CD14-positive monocyte (primary cell): ENCODE results near the gene PLK1. TPM values are rescaled to one million over a fixed set of nuclear protein-coding genes. Genes with fewer than 3 reads are reported as not detected.

Source experiments
- DNase-seq, 3 donors: peaks; one replicate each; pipeline ENCODE4 v3.0.0-alpha.2; 2011 to 2022
- H2AFZ ChIP-seq: 2 replicates; pipeline ENCODE4 v1.6.0; 2012; ENCODE audit warnings: mild to moderate bottlenecking, low read depth, low read length, inconsistent platforms; ENCODE audit not compliant: insufficient read depth, poor library complexity, severe bottlenecking
- H3K27ac ChIP-seq, 2 donors: 1 replicate in 1 of 2; 2 replicates in 1 of 2; pipeline ENCODE4 v1.5.1; 2012 to 2013; ENCODE audit warnings: low read length in 2 of 2, control low read depth in 1 of 2, inconsistent platforms in 1 of 2, low read depth in 1 of 2, mild to moderate bottlenecking in 1 of 2
- H3K27me3 ChIP-seq, 2 donors: one replicate each; pipeline versions ENCODE4 v1.6.0 to v1.6.1; 2011 to 2013; ENCODE audit warnings: low read length in 2 of 2; ENCODE audit not compliant: control insufficient read depth in 2 of 2, insufficient read depth in 2 of 2
- H3K36me3 ChIP-seq, 2 donors: replicated peaks in 1 of 2; 1 replicate in 1 of 2; 2 replicates in 1 of 2; pipeline versions ENCODE4 v1.5.1 to v1.6.1; 2012 to 2013; ENCODE audit warnings: low read length in 2 of 2, control low read depth in 1 of 2, inconsistent platforms in 1 of 2, mild to moderate bottlenecking in 1 of 2; ENCODE audit not compliant: insufficient read depth in 2 of 2, control insufficient read depth in 1 of 2
- H3K4me1 ChIP-seq, 2 donors: 1 replicate in 1 of 2; 2 replicates in 1 of 2; pipeline versions ENCODE4 v1.5.1 to v1.6.1; 2012 to 2013; ENCODE audit warnings: low read length in 2 of 2, control low read depth in 1 of 2, inconsistent platforms in 1 of 2, mild to moderate bottlenecking in 1 of 2, moderate library complexity in 1 of 2; ENCODE audit not compliant: insufficient read depth in 2 of 2, control insufficient read depth in 1 of 2
- H3K4me2 ChIP-seq: replicated peaks from 2 replicates; pipeline ENCODE3; 2012; ENCODE audit warnings: low read length, moderate library complexity, mild to moderate bottlenecking; ENCODE audit not compliant: poor library complexity, severe bottlenecking; ENCODE audit errors: extremely low read depth
- H3K4me3 ChIP-seq, 3 experiments: fragments of 200-600 bp in 1 of 3; sonication (generic) in 1 of 3; replicated peaks in 1 of 3; 1 replicate in 2 of 3; 2 replicates in 1 of 3; pipeline ENCODE4 v1.5.1; 2011 to 2013; ENCODE audit warnings: low read length in 3 of 3, mild to moderate bottlenecking in 3 of 3, control low read depth in 2 of 3, low read depth in 2 of 3, inconsistent platforms in 1 of 3, moderate library complexity in 1 of 3
- H3K79me2 ChIP-seq: 2 replicates; pipeline ENCODE4 v1.6.0; 2012; ENCODE audit warnings: mild to moderate bottlenecking, control low read depth, inconsistent platforms, low read length, moderate library complexity; ENCODE audit not compliant: insufficient read depth
- H3K9ac ChIP-seq: 2 replicates; pipeline ENCODE4 v1.6.0; 2017; ENCODE audit warnings: low read length, mild to moderate bottlenecking; ENCODE audit not compliant: insufficient read depth, poor library complexity, severe bottlenecking
- H3K9me3 ChIP-seq, 2 donors: replicated peaks in 1 of 2; 1 replicate in 1 of 2; 2 replicates in 1 of 2; pipeline versions ENCODE4 v1.5.1 to v1.6.1; 2012 to 2013; ENCODE audit warnings: low read length in 2 of 2, control low read depth in 1 of 2; ENCODE audit not compliant: control insufficient read depth in 1 of 2, insufficient read depth in 1 of 2
- H4K20me1 ChIP-seq: 2 replicates; pipeline ENCODE4 v1.6.0; 2012; ENCODE audit warnings: mild to moderate bottlenecking, low read length, control low read depth, moderate library complexity; ENCODE audit not compliant: insufficient read depth
- H3K27ac Mint-ChIP-seq, 7 donors: one replicate each; pipeline ENCODE4 v1.8.0; 2020; ENCODE audit warnings: mild to moderate bottlenecking in 7 of 7, mixed read lengths in 7 of 7, moderate library complexity in 6 of 7, inconsistent platforms in 2 of 7
- H3K27me3 Mint-ChIP-seq, 3 donors: one replicate each; pipeline ENCODE4 v1.8.0; 2021 to 2022; ENCODE audit warnings: low read depth in 3 of 3, mild to moderate bottlenecking in 3 of 3, mixed read lengths in 3 of 3, moderate library complexity in 3 of 3, inconsistent platforms in 1 of 3
- H3K36me3 Mint-ChIP-seq, 2 donors: one replicate each; pipeline ENCODE4 v1.8.0; 2020; ENCODE audit warnings: mixed read lengths in 2 of 2, inconsistent platforms in 1 of 2, mild to moderate bottlenecking in 1 of 2
- H3K4me1 Mint-ChIP-seq: one replicate; pipeline ENCODE4 v1.8.0; 2020; ENCODE audit warnings: mild to moderate bottlenecking, mixed read lengths
- H3K4me3 Mint-ChIP-seq, 2 donors: one replicate each; pipeline ENCODE4 v1.8.0; 2020; ENCODE audit warnings: mild to moderate bottlenecking in 2 of 2, mixed read lengths in 2 of 2, moderate library complexity in 1 of 2
- H3K9me3 Mint-ChIP-seq, 7 donors: one replicate each; pipeline ENCODE4 v1.8.0; 2020 to 2022; ENCODE audit warnings: mixed read lengths in 7 of 7, mild to moderate bottlenecking in 6 of 7, moderate library complexity in 6 of 7, inconsistent platforms in 2 of 7
- WGBS: methylation state at CpG from one replicate; pipeline ENCODE4 v1.1.5; 2013; ENCODE audit warnings: missing lambda C conversion rate; ENCODE audit not compliant: insufficient coverage; 5-methylcytosine and 5-hydroxymethylcytosine counted together
- intact Hi-C, 2 donors: fragments of 100-400 bp; cut with micrococcal nuclease; formaldehyde crosslinking; loops; one replicate each; pipeline versions ENCODE4 v1.15.0 to v1.15.1; 2023
- polyA plus RNA-seq, 3 donors: library from polyadenylated mRNA; depleted of rRNA in 1 of 3; unstranded in 2 of 3; stranded (reverse) in 1 of 3; fragments of 300-500 nt in 2 of 3; fragments of >200 nt in 1 of 3; fragmentation: Illumina TruSeq in 2 of 3; gene quantifications; 1 replicate in 2 of 3; 2 replicates in 1 of 3; pipeline ENCODE4 v1.2.3, GENCODE V29; 2012 to 2021
- TF ChIP-seq, protein P1 (sequence below): fragments of 200-600 bp; IDR thresholded peaks from one replicate; pipeline ENCODE4 v1.8.0; 2022; ENCODE audit warnings: antibody characterized with exemption, mild to moderate bottlenecking

Gene PLK1
- polyA plus RNA-seq, 3 donors = 3.5 TPM; not detected in 2

DNA sequence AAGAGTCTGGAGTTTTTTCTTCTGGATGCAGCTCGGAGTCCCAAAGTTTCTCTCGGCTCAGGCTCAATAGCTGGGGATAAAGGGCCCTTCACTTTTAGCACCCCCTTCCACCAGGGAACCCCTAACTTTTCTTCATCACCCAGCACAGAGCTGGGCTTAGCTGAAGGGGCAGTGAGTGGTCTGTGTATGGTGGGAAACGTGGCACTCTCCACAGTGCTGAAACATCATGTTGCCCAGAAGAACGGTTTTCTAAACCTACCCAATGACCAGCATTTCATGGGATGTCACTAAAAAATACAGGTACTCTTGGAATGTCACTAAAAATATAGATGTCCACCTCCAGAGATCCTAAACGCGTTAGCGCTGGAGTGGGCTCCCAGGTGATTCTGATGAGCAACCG is 22.4 kb downstream of the PLK1 start:
- intact Hi-C loops = no loop called here
- Histone ChIP-seq H3K4me1 (no peaks in the 10 kb centered on the region), H3K36me3 (no peaks in the 10 kb centered on the region), H3K27ac (no peak overlapping the region), H3K9ac (no peak overlapping the region), H2AFZ (no peak overlapping the region), H3K79me2 (no peaks in the 10 kb centered on the region), H3K4me2 (no peak overlapping the region), H3K4me3 (no peak overlapping the region), H3K9me3 (peaks cover 3 to 5% of the 10 kb centered on the region in 2 donors), H3K27me3 (no peaks in the 10 kb centered on the region), H4K20me1 (no peaks in the 10 kb centered on the region)
- Mint-ChIP-seq H3K27ac (no peak overlapping the region), H3K4me1 (no peaks in the 10 kb centered on the region), H3K27me3 (peaks cover 3 to 13% (median 4%) of the 10 kb centered on the region in 3 donors), H3K9me3 (peaks cover 3 to 10% (median 8%) of the 10 kb centered on the region in 7 donors), H3K36me3 (no peaks in the 10 kb centered on the region), H3K4me3 (no peak overlapping the region)
- no peak for DNase-seq
- TF ChIP-seq, protein P1, sequence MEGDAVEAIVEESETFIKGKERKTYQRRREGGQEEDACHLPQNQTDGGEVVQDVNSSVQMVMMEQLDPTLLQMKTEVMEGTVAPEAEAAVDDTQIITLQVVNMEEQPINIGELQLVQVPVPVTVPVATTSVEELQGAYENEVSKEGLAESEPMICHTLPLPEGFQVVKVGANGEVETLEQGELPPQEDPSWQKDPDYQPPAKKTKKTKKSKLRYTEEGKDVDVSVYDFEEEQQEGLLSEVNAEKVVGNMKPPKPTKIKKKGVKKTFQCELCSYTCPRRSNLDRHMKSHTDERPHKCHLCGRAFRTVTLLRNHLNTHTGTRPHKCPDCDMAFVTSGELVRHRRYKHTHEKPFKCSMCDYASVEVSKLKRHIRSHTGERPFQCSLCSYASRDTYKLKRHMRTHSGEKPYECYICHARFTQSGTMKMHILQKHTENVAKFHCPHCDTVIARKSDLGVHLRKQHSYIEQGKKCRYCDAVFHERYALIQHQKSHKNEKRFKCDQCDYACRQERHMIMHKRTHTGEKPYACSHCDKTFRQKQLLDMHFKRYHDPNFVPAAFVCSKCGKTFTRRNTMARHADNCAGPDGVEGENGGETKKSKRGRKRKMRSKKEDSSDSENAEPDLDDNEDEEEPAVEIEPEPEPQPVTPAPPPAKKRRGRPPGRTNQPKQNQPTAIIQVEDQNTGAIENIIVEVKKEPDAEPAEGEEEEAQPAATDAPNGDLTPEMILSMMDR = no peak
- 78% methylated on average over 4 of the region's 8 CpGs for WGBS

- H3K4me3 ChIP-seq = no peak overlapping the region
- 70% methylated on average over 2 of the region's 2 CpGs for WGBS
- H3K9me3 ChIP-seq = peaks cover 3 to 5% of the 10 kb centered on the region in 2 donors
- H4K20me1 ChIP-seq = no peaks in the 10 kb centered on the region
- Mint-ChIP-seq H3K4me3 (peak overlapping the region in 1 of 2 donors; percentile 1), H3K27ac (no peak overlapping the region), H3K36me3 (no peaks in the 10 kb centered on the region), H3K9me3 (peaks cover 3 to 10% (median 8%) of the 10 kb centered on the region in 7 donors), H3K4me1 (no peaks in the 10 kb centered on the region), H3K27me3 (peaks cover 5 to 13% (median 7%) of the 10 kb centered on the region in 3 donors)
- H3K27me3 ChIP-seq = no peaks in the 10 kb centered on the region
- no peak overlapping the region for H2AFZ ChIP-seq
- intact Hi-C loops = no loop called here
- TF ChIP-seq, protein P1 = no peak
- H3K4me1 ChIP-seq = no peaks in the 10 kb centered on the region
- no peaks in the 10 kb centered on the region for H3K36me3 ChIP-seq
- H3K9ac ChIP-seq = no peak overlapping the region
- no peak overlapping the region for H3K4me2 ChIP-seq
- no peaks in the 10 kb centered on the region for H3K79me2 ChIP-seq
- DNase-seq = no peak
- H3K27ac ChIP-seq = no peak overlapping the region
Measured at GRCh38 chr16:23702951-23703350, 24.3 kb downstream of the PLK1 start.
